ENCODE measurements around the gene GPBP1L1. TPM values are rescaled to one million over a fixed set of nuclear protein-coding genes. Genes with fewer than 3 reads are reported as not detected.

GPBP1L1 gene
- total and polyA plus RNA-seq, 4 donors: 40.4 to 153 (median 80.5) TPM

DNA sequence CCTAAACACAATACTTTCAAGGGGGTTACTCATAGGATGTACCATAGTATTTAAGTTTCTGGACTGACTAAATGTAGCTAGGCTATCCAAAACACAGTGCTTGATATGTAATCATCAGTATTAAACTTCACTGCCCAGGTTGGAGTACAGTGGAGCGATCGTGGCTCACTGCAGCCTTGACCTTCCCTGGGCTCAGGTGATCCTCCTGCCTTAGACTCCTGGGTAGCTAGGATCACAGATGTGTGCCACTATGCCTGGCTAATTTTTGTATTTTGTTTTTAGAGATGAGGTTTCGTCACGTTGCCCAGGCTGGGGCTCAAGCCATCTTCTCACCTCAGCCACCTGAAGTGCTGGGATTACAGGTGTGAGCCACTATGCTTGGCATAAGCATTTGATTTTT, 91.9 kb downstream of the GPBP1L1 start:
- H3K4me1 ChIP-seq (ENCODE audit: control insufficient read depth in 5 of 5, insufficient read depth in 5 of 5, low read length in 5 of 5): peaks cover 0 to 5% (median 0%) of the 10 kb centered on the region in 5 donors
- H3K36me3 ChIP-seq (ENCODE audit: control insufficient read depth in 4 of 4, insufficient read depth in 4 of 4, low read length in 4 of 4): peaks cover 4 to 18% (median 10%) of the 10 kb centered on the region in 4 donors
- no peak for DNase-seq
- WGBS, 2 donors: 92 to 96% methylated on average over 4 of the region's 4 CpGs
- ATAC-seq (ENCODE audit: insufficient read depth, low FRiP score): no peak
- TF ChIP-seq, protein P1, sequence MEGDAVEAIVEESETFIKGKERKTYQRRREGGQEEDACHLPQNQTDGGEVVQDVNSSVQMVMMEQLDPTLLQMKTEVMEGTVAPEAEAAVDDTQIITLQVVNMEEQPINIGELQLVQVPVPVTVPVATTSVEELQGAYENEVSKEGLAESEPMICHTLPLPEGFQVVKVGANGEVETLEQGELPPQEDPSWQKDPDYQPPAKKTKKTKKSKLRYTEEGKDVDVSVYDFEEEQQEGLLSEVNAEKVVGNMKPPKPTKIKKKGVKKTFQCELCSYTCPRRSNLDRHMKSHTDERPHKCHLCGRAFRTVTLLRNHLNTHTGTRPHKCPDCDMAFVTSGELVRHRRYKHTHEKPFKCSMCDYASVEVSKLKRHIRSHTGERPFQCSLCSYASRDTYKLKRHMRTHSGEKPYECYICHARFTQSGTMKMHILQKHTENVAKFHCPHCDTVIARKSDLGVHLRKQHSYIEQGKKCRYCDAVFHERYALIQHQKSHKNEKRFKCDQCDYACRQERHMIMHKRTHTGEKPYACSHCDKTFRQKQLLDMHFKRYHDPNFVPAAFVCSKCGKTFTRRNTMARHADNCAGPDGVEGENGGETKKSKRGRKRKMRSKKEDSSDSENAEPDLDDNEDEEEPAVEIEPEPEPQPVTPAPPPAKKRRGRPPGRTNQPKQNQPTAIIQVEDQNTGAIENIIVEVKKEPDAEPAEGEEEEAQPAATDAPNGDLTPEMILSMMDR (IDR thresholded peaks at IDR 0.05; ENCODE audit: control extremely low read depth, extremely low read depth): no peak
- H3K9ac ChIP-seq (ENCODE audit: insufficient read depth in 1 of 2, low read length in 2 of 2): no peak overlapping the region
- no peak overlapping the region for H3K27ac ChIP-seq (ENCODE audit: low read depth in 1 of 2, low read length in 1 of 2)
- H3K4me3 ChIP-seq: no peak overlapping the region
- no peaks in the 10 kb centered on the region for H3K27me3 ChIP-seq (ENCODE audit: control insufficient read depth in 3 of 3, insufficient read depth in 3 of 3, low read length in 2 of 3)
- no peaks in the 10 kb centered on the region for H3K9me3 ChIP-seq (ENCODE audit: control insufficient read depth in 4 of 4, insufficient read depth in 3 of 4, low read length in 3 of 4)

DNA sequence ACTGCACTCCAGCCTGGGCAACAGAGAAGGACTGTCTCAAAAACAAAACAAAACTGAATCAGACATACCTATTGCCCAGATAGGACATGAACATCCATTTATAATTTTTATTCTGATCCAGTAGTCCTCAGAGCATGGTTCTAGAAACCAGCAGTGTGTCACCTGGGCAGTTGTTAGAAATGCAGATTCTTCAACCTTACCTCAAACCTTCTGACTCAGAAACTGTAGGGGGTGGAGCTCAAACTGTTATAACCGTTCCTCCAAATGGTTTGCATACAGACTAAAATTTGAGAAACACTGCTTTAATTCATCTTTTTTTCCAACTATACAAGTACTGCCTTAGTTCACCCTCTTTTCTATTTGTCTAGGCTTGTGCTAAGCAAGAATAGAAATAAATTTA, 96.5 kb downstream of the GPBP1L1 start:
- no peaks in the 10 kb centered on the region for H3K27me3 ChIP-seq (ENCODE audit: control insufficient read depth in 3 of 3, insufficient read depth in 3 of 3, low read length in 2 of 3)
- no peak for DNase-seq
- ATAC-seq (ENCODE audit: insufficient read depth, low FRiP score): no peak
- no peak overlapping the region for H3K4me3 ChIP-seq
- H3K4me1 ChIP-seq (ENCODE audit: control insufficient read depth in 5 of 5, insufficient read depth in 5 of 5, low read length in 5 of 5): peaks cover 8 to 20% (median 11%) of the 10 kb centered on the region in 5 donors
- H3K9ac ChIP-seq (ENCODE audit: insufficient read depth in 1 of 2, low read length in 2 of 2): no peak overlapping the region
- H3K27ac ChIP-seq (ENCODE audit: low read depth in 1 of 2, low read length in 1 of 2): no peak overlapping the region
- 32 to 56% methylated on average over 1 of the region's 1 CpG for WGBS, 2 donors
- H3K9me3 ChIP-seq (ENCODE audit: control insufficient read depth in 4 of 4, insufficient read depth in 3 of 4, low read length in 3 of 4): no peaks in the 10 kb centered on the region
- peaks cover 3 to 10% (median 6%) of the 10 kb centered on the region in 4 donors for H3K36me3 ChIP-seq (ENCODE audit: control insufficient read depth in 4 of 4, insufficient read depth in 4 of 4, low read length in 4 of 4)
- TF ChIP-seq, protein P1 (IDR thresholded peaks at IDR 0.05; ENCODE audit: control extremely low read depth, extremely low read depth): no peak

DNA sequence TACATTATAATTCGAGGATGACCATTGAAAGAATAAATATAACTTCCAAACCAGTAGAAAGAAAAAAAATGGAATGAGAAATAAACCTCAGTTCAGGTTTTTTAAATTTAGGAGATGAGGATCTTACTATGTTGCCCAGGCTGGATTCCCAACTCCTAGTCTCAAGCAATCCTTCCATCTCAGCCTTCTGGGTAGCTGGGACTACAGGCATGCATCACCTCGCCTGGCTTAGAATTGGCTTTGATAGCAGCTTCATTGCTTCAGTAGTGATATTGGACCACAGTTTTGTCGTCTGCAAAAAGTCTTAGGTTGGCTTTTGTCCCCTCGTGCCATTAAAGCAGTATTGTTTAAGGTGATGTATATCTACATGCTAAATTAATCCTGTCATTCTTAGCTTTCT, 99.6 kb downstream of the GPBP1L1 start:
- Histone ChIP-seq H3K4me1 (ENCODE audit: control insufficient read depth in 5 of 5, insufficient read depth in 5 of 5, low read length in 5 of 5) (peaks cover 8 to 20% (median 11%) of the 10 kb centered on the region in 5 donors), H3K27me3 (ENCODE audit: control insufficient read depth in 3 of 3, insufficient read depth in 3 of 3, low read length in 2 of 3) (no peaks in the 10 kb centered on the region), H3K9ac (ENCODE audit: insufficient read depth in 1 of 2, low read length in 2 of 2) (no peak overlapping the region), H3K4me3 (no peak overlapping the region), H3K27ac (ENCODE audit: low read depth in 1 of 2, low read length in 1 of 2) (peak overlapping the region in 1 of 2 donors; percentile 34), H3K36me3 (ENCODE audit: control insufficient read depth in 4 of 4, insufficient read depth in 4 of 4, low read length in 4 of 4) (peaks cover 0 to 4% (median 0%) of the 10 kb centered on the region in 4 donors), H3K9me3 (ENCODE audit: control insufficient read depth in 4 of 4, insufficient read depth in 3 of 4, low read length in 3 of 4) (no peaks in the 10 kb centered on the region)
- no peak for ATAC-seq (ENCODE audit: insufficient read depth, low FRiP score)
- WGBS, 2 donors: 80% methylated on average over 4 of the region's 4 CpGs
- DNase-seq: no peak
- TF ChIP-seq, protein P1 (IDR thresholded peaks at IDR 0.05; ENCODE audit: control extremely low read depth, extremely low read depth): no peak

DNA sequence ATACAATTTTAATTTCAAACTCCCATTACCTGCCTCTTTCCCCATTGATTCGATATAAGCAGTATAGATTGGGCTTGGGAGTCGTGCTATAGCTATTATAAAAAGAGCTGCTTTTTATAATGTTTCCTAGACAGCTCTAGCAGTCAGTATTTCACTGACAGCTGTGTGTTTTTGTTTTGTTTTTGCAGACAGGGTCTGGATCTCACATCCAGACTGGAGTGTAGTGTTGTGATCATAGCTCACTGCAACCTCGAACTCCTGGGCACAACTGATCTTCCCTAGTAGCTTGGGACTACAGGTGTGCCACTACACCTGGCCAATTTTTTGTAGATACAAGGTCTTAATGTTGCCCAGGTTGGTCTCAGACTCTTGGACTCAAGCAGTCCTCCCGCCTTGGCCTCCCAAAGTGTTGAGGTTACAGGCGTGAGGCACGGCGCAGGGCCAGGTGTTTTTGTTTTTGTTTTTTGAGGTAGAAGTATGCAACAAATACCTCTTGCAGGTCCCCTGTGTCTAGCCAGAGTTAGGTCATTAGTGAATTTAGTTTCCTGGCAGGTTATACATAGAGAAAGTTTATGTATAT, 100.7 kb downstream of the GPBP1L1 start:
- peak overlapping the region in 1 of 2 donors; percentile 33 for H3K27ac ChIP-seq (ENCODE audit: low read depth in 1 of 2, low read length in 1 of 2)

More for the DNA sequence above, 100.7 kb downstream of the GPBP1L1 start:
- DNase-seq (no peak), ATAC-seq (ENCODE audit: insufficient read depth, low FRiP score) (no peak)
- peaks cover 0 to 4% (median 0%) of the 10 kb centered on the region in 4 donors for H3K36me3 ChIP-seq (ENCODE audit: control insufficient read depth in 4 of 4, insufficient read depth in 4 of 4, low read length in 4 of 4)
- H3K4me3 ChIP-seq: no peak overlapping the region
- peaks cover 8 to 20% (median 11%) of the 10 kb centered on the region in 5 donors for H3K4me1 ChIP-seq (ENCODE audit: control insufficient read depth in 5 of 5, insufficient read depth in 5 of 5, low read length in 5 of 5)
- peak overlapping the region; percentile 44 to 69 for H3K9ac ChIP-seq (ENCODE audit: insufficient read depth in 1 of 2, low read length in 2 of 2)
- TF ChIP-seq, protein P1 (IDR thresholded peaks at IDR 0.05; ENCODE audit: control extremely low read depth, extremely low read depth): no peak
- WGBS, 2 donors: 38 to 44% methylated on average over 7 of the region's 7 CpGs
- H3K9me3 ChIP-seq (ENCODE audit: control insufficient read depth in 4 of 4, insufficient read depth in 3 of 4, low read length in 3 of 4): no peaks in the 10 kb centered on the region
- no peaks in the 10 kb centered on the region for H3K27me3 ChIP-seq (ENCODE audit: control insufficient read depth in 3 of 3, insufficient read depth in 3 of 3, low read length in 2 of 3)

All from lung (tissue), 12 donors.